Erythroblast (primary cell): Measurements from ENCODE around the gene ADGRF4.

Experiments used
- GATA1 ChIP-seq: IDR thresholded peaks from 2 replicates; pipeline ENCODE4 v1.6.1; 2011; ENCODE audit warnings: low read depth, mild to moderate bottlenecking, control low read depth, low read length, moderate library complexity
- POLR2A ChIP-seq: IDR thresholded peaks from 2 replicates; pipeline ENCODE4 v1.6.1; 2011; ENCODE audit warnings: mild to moderate bottlenecking, low read length

DNA sequence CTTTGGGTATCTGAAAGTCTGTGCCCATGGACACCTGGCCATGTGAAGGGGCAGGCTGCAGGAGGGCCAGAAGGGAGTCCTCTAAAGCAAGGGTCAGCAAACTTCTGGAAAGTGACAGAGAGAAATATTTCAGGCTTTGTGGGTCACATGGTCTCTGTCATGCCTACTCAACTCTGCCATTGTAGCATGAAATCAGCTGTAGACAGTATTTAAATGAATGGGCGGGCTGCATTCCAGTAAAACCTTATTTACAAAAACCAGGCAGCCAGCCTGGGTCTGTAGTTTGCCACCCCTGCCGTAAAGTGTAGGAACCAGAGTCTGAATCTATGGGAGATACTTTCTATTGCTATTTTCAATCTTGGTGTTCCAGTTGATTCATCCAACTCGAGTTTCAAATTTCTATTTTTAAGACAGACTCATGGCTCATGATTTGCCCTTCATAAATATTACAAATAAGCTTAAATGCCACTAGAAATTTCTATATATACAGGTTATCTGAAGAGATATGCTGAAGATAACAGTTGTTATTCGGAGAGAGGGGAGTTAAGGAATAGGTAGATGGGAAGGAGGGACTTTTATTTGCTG lies 19.0 kb upstream of the ADGRF4 start:
- TF ChIP-seq POLR2A (no peak), GATA1 (no peak)
